B cell (primary cell): ENCODE measurements around the gene PGAP3. TPM values are rescaled to one million over a fixed set of nuclear protein-coding genes. Genes with fewer than 3 reads are reported as not detected.
A peak's percentile ranks its signal among the peaks of the same experiment; 100 is the strongest.

Source experiments
- ATAC-seq: fragments of 200-7000 bp; cut with Tn5 transposase; one replicate; pipeline ENCODE4 v1.10.0; 2021; ENCODE audit warnings: low read depth, mild to moderate bottlenecking, moderate number of reproducible peaks, moderate library complexity
- CTCF ChIA-PET: fragments of 350-600 bp; sonication (Branson Sonifier 250); formaldehyde crosslinking; loops from one replicate; lab custom pipeline; 2021; ENCODE audit warnings: antibody characterized with exemption, inconsistent platforms; lab: Charles Lee
- POLR2A ChIA-PET: fragments of 350-600 bp; sonication (Branson Sonifier 250); formaldehyde crosslinking; loops from one replicate; lab custom pipeline; 2021; ENCODE audit warnings: antibody characterized with exemption; lab: Charles Lee
- DNase-seq: peaks from one replicate; pipeline ENCODE4 v3.0.0; 2013
- H2AFZ ChIP-seq: 2 replicates; pipeline ENCODE4 v1.6.1; 2012; ENCODE audit warnings: mild to moderate bottlenecking, low read depth, low read length; ENCODE audit not compliant: insufficient read depth, poor library complexity, severe bottlenecking
- H3K27ac ChIP-seq, 2 donors: 1 replicate in 1 of 2; 2 replicates in 1 of 2; pipeline ENCODE4 v1.5.1; 2012 to 2013; ENCODE audit warnings: low read length in 2 of 2, mild to moderate bottlenecking in 2 of 2, moderate library complexity in 1 of 2
- H3K27me3 ChIP-seq, 4 experiments: fragments of 200-600 bp in 1 of 4; sonication (generic) in 1 of 4; replicated peaks in 1 of 4; 1 replicate in 2 of 4; 2 replicates in 2 of 4; pipeline versions ENCODE4 v1.6.1 to v1.7.0; 2013 to 2016; ENCODE audit warnings: low read length in 3 of 4, mild to moderate bottlenecking in 2 of 4, mixed read lengths in 1 of 4, moderate library complexity in 1 of 4; ENCODE audit not compliant: insufficient read depth in 4 of 4, control insufficient read depth in 3 of 4; ENCODE audit errors: control extremely low read depth in 1 of 4
- H3K36me3 ChIP-seq, 2 experiments: replicated peaks in 1 of 2; 1 replicate in 1 of 2; 2 replicates in 1 of 2; pipeline versions ENCODE4 v1.6.1 to v1.7.1; 2013; ENCODE audit warnings: low read length in 1 of 2; ENCODE audit not compliant: insufficient read depth in 2 of 2, control insufficient read depth in 1 of 2; ENCODE audit errors: control extremely low read depth in 1 of 2, extremely low read depth in 1 of 2
- H3K4me1 ChIP-seq, 2 donors: fragments of 200-600 bp in 1 of 2; sonication (generic) in 1 of 2; 1 replicate in 1 of 2; 2 replicates in 1 of 2; pipeline versions ENCODE4 v1.5.1 to v1.6.1; 2013 to 2017; ENCODE audit warnings: low read length in 2 of 2; ENCODE audit not compliant: control insufficient read depth in 2 of 2, insufficient read depth in 2 of 2
- H3K4me2 ChIP-seq: replicated peaks from 2 replicates; pipeline ENCODE3; 2012; ENCODE audit warnings: mild to moderate bottlenecking, low read depth, low read length; ENCODE audit not compliant: poor library complexity, severe bottlenecking
- H3K4me3 ChIP-seq, 5 experiments: fragments of 200-600 bp in 1 of 5; sonication (generic) in 1 of 5; 1 replicate in 3 of 5; 2 replicates in 2 of 5; pipeline versions ENCODE4 v1.5.1 to v1.7.0; 2011 to 2016; ENCODE audit warnings: low read length in 4 of 5, mild to moderate bottlenecking in 4 of 5, low read depth in 2 of 5, control low read depth in 1 of 5, moderate library complexity in 1 of 5; ENCODE audit not compliant: insufficient read depth in 1 of 5; ENCODE audit errors: control extremely low read depth in 1 of 5, extremely low read depth in 1 of 5
- H3K79me2 ChIP-seq: fragments of 200-600 bp; sonication (generic); one replicate; pipeline ENCODE4 v1.6.0; 2016; ENCODE audit warnings: low read length; ENCODE audit not compliant: control insufficient read depth, insufficient read depth
- H3K9ac ChIP-seq: fragments of 200-600 bp; sonication (generic); 2 replicates; pipeline ENCODE4 v1.6.1; 2017; ENCODE audit warnings: mild to moderate bottlenecking, low read length, moderate library complexity
- H3K9me3 ChIP-seq, 3 donors: one replicate each; pipeline versions ENCODE4 v1.6.1 to v1.7.1; 2013; ENCODE audit warnings: low read length in 2 of 3; ENCODE audit not compliant: control insufficient read depth in 2 of 3, insufficient read depth in 1 of 3; ENCODE audit errors: control extremely low read depth in 1 of 3
- H4K20me1 ChIP-seq: 2 replicates; pipeline ENCODE4 v1.6.0; 2012; ENCODE audit warnings: mild to moderate bottlenecking, low read length; ENCODE audit not compliant: insufficient read depth, control insufficient read depth, poor library complexity, severe bottlenecking
- H3K27ac Mint-ChIP-seq: one replicate; pipeline ENCODE4 v1.8.0; 2021; ENCODE audit warnings: mixed read lengths
- H3K27me3 Mint-ChIP-seq: one replicate; pipeline ENCODE4 v1.8.0; 2021; ENCODE audit warnings: mixed read lengths
- H3K4me1 Mint-ChIP-seq: one replicate; pipeline ENCODE4 v1.8.0; 2021; ENCODE audit warnings: mixed read lengths
- H3K4me3 Mint-ChIP-seq: one replicate; pipeline ENCODE4 v1.8.0; 2021; ENCODE audit warnings: mixed read lengths
- H3K9me3 Mint-ChIP-seq: one replicate; pipeline ENCODE4 v1.8.0; 2022; ENCODE audit warnings: mixed read lengths; ENCODE audit not compliant: insufficient read depth
- EZH2 ChIP-seq: IDR thresholded peaks from 2 replicates; pipeline ENCODE4 v1.6.1; 2012; ENCODE audit warnings: borderline replicate concordance, low read depth, mild to moderate bottlenecking, moderate library complexity, low read length; ENCODE audit not compliant: insufficient read depth, poor library complexity, severe bottlenecking
- WGBS: methylation state at CpG from one replicate; pipeline ENCODE4 v1.1.5; 2013; ENCODE audit warnings: missing lambda C conversion rate; ENCODE audit not compliant: insufficient coverage; 5-methylcytosine and 5-hydroxymethylcytosine counted together
- intact Hi-C: fragments of 100-400 bp; cut with micrococcal nuclease; formaldehyde crosslinking; loops from one replicate; pipeline ENCODE4 v1.10.0; 2022
- polyA plus RNA-seq: library from polyadenylated mRNA; depleted of rRNA; stranded (reverse); fragments of >200 nt; gene quantifications from 2 replicates; pipeline ENCODE4 v1.2.3, GENCODE V29; 2012
- total RNA-seq, 2 donors: library from RNA; stranded (reverse); fragments of 120-200 nt in 1 of 2; gene quantifications; 1 replicate in 1 of 2; 2 replicates in 1 of 2; pipeline versions ENCODE4 v1.2.3 to v1.2.4, GENCODE V29; 2013 to 2022
- TF ChIP-seq, protein P1 (sequence below): fragments of 200-600 bp; IDR thresholded peaks from one replicate; pipeline ENCODE4 v1.8.0; 2022; ENCODE audit warnings: antibody characterized with exemption, mild to moderate bottlenecking

The PGAP3 gene
- total and polyA plus RNA-seq, 2 donors (not counting 1 experiment from before 2014, with no cell fraction given): 27.4 to 34.3 TPM

DNA sequence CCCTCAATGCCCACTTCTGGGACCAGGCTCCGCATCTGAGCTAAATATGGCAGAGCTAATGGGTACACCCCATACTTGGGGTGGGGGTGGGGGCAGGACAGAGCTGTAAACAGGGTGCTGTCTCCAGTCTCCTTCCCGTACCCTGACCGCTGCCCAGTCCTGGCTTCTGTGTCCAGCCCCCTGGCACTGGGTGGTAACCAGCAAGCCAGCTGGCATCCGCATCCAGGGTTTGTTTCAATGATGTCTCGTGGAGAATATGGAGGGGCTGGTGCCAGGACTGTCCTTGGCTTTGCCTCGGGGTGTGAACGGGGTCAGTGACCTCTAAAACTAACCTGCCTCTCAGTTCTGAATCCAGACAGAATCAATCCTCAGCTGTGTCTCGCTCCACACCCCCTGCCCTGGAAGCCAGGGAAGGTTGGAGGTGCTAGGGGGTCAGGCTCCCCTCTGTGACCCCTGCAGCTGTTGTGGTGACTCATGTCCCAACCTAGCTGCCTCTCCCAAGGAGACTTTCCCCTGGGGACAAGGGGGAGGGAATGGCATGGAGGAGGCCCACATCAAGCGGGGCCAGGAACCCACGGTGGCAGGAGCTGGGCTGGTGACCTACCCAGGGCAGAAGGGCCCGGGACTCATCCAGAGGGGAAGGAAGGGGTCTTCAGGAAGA is 21.1 kb downstream of the PGAP3 start:
- 73% methylated on average over 8 of the region's 11 CpGs for WGBS
- no peak for TF ChIP-seq EZH2
- TF ChIP-seq, protein P1, sequence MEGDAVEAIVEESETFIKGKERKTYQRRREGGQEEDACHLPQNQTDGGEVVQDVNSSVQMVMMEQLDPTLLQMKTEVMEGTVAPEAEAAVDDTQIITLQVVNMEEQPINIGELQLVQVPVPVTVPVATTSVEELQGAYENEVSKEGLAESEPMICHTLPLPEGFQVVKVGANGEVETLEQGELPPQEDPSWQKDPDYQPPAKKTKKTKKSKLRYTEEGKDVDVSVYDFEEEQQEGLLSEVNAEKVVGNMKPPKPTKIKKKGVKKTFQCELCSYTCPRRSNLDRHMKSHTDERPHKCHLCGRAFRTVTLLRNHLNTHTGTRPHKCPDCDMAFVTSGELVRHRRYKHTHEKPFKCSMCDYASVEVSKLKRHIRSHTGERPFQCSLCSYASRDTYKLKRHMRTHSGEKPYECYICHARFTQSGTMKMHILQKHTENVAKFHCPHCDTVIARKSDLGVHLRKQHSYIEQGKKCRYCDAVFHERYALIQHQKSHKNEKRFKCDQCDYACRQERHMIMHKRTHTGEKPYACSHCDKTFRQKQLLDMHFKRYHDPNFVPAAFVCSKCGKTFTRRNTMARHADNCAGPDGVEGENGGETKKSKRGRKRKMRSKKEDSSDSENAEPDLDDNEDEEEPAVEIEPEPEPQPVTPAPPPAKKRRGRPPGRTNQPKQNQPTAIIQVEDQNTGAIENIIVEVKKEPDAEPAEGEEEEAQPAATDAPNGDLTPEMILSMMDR: no peak
- H3K4me3 Mint-ChIP-seq: peak overlapping the region; percentile 67
- peaks cover 0 to 10% of the 10 kb centered on the region in 2 experiments for H3K36me3 ChIP-seq
- H3K27me3 ChIP-seq: peaks cover 0 to 37% (median 7%) of the 10 kb centered on the region in 4 experiments
- H2AFZ ChIP-seq: peak overlapping the region; percentile 85
- no peak overlapping the region for H3K4me3 ChIP-seq
- peaks cover 5% of the 10 kb centered on the region for H3K79me2 ChIP-seq
- no peak overlapping the region for H3K27ac Mint-ChIP-seq
- peaks cover 19% of the 10 kb centered on the region for H3K4me1 Mint-ChIP-seq
- no peak overlapping the region for H3K27ac ChIP-seq
- ChIA-PET POLR2A (interaction anchor here (0.7 to 2.0 kb wide), 3 partner anchors 10 to 278 kb away, joined by 5 to 7 read pairs (median 6); no protein-coding TSS in a partner anchor), CTCF (interaction anchor here (0.6 to 8.7 kb wide), 10 partner anchors 9 to 292 kb away, joined by 3 to 109 read pairs (median 3); partner anchors contain the start of gene MIEN1)
- peaks cover 0 to 2% (median 0%) of the 10 kb centered on the region in 3 donors for H3K9me3 ChIP-seq
- H3K27me3 Mint-ChIP-seq: peaks cover 23% of the 10 kb centered on the region
- no peak overlapping the region for H3K9ac ChIP-seq
- no peak for DNase-seq
- H3K9me3 Mint-ChIP-seq: no peaks in the 10 kb centered on the region
- H3K4me1 ChIP-seq: peaks cover 24 to 34% of the 10 kb centered on the region in 2 donors
- H3K4me2 ChIP-seq: peak overlapping the region; percentile 98
- no peak for ATAC-seq
- intact Hi-C loops: loop anchor here (5.0 kb wide), 1 partner anchor 201 kb away; the partner anchor contains the start of gene ZPBP2
- no peaks in the 10 kb centered on the region for H4K20me1 ChIP-seq

DNA sequence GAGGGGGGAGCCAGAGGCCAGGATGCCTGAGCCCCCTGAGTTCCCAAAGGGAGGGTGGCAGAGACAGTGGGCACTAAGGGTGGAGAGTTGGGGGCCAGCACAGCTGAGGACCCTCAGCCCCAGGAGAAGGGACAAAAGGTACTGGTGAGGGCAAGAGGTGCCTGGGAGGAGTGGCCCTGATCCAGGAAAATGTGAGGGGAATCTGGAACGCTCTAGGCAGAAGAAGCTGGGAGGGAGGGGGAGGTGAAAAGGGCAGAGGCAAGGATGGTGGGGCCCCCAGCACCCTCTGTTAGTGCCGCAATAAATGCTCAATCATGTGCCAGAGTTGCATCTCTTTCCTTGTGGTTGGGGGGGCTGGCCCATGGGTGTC is 21.6 kb downstream of the PGAP3 start:
- CTCF ChIA-PET: interaction anchor here (0.6 to 8.7 kb wide), 9 partner anchors 10 to 292 kb away, joined by 3 to 109 read pairs (median 3); partner anchors contain the start of gene MIEN1

More for the DNA sequence above, 21.6 kb downstream of the PGAP3 start:
- Histone ChIP-seq H3K27me3 (peaks cover 0 to 32% (median 7%) of the 10 kb centered on the region in 4 experiments), H2AFZ (no peak overlapping the region), H3K4me3 (no peak overlapping the region), H4K20me1 (no peaks in the 10 kb centered on the region), H3K9me3 (peaks cover 0 to 2% (median 0%) of the 10 kb centered on the region in 3 donors), H3K9ac (no peak overlapping the region), H3K27ac (no peak overlapping the region), H3K79me2 (peaks cover 7% of the 10 kb centered on the region), H3K4me2 (no peak overlapping the region), H3K36me3 (peaks cover 0 to 15% of the 10 kb centered on the region in 2 experiments), H3K4me1 (peaks cover 27 to 34% of the 10 kb centered on the region in 2 donors)
- POLR2A ChIA-PET: interaction anchor here (1.1 to 2.0 kb wide), 2 partner anchors 10 to 12 kb away, joined by 3 to 7 read pairs; no protein-coding TSS in a partner anchor
- TF ChIP-seq, protein P1: no peak
- no peak for TF ChIP-seq EZH2
- DNase-seq: no peak
- WGBS: 72% methylated on average over 2 of the region's 2 CpGs
- Mint-ChIP-seq H3K4me1 (peaks cover 24% of the 10 kb centered on the region), H3K27ac (no peak overlapping the region), H3K9me3 (no peaks in the 10 kb centered on the region), H3K4me3 (peak overlapping the region; percentile 13), H3K27me3 (peaks cover 23% of the 10 kb centered on the region)
- intact Hi-C loops: loop anchor here (5.0 kb wide), 1 partner anchor 201 kb away; the partner anchor contains the start of gene ZPBP2
- no peak for ATAC-seq
